NCI-H774 (cell line): ENCODE data around the gene SLC25A39.
"Not testable (repeated sequence)": the region's sequence is repeated elsewhere in the genome, so short reads cannot be mapped to it uniquely, and the experiment has no call there.

Source experiments
- DNase-seq: peaks from one replicate; lab custom pipeline; 2025; lab: John Stamatoyannopoulos, UW

SLC25A39 gene

DNA sequence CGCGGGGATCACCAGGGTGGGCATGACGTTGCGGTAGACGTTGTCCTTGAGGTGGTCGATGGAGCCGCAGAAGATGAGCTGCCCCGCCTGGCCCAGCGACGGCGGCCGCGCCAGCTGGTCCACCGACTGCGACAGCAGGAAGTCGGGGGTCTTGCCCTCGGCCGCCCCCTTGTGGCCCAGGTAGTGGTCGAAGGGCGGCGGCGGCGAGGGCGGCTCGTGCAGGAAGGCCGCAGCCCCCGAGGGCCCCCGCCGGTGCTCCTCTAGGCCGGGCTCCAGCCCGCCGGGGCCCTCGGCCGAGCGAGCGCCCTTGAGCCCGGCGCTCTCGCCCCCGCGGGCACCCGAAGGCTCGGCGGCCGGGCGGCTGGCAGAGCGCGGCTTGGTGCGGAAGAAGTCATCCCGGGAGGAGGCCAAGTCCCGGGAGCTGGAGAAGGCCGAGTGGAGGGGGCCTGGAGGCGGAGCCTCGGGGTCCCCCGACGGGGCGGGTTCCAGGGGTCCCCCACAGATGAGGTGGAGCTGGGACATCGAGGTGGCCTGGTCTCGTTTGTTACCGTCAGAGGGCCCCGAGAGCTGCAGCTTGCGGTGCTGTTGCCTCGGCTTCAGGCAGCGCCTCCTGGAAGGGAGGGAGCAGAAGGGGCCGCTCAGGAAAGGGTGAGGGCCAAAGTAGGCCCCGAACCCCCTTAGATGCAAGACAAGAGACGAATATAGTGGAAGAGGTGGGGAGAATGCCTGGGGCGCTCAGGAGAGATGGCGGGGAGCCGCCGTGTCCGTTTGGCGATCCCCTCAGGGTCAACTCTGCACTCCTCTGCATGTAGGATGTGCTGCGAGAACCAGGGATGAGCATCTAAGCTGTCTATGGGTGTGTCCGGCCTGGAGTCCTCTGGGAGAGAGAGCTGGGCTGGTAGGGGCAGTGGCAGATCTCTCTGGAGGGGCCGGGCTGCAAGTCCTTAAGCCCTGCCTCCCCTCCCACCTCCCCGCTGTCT is 30.2 kb upstream of the SLC25A39 start:
- DNase-seq: no peak

DNA sequence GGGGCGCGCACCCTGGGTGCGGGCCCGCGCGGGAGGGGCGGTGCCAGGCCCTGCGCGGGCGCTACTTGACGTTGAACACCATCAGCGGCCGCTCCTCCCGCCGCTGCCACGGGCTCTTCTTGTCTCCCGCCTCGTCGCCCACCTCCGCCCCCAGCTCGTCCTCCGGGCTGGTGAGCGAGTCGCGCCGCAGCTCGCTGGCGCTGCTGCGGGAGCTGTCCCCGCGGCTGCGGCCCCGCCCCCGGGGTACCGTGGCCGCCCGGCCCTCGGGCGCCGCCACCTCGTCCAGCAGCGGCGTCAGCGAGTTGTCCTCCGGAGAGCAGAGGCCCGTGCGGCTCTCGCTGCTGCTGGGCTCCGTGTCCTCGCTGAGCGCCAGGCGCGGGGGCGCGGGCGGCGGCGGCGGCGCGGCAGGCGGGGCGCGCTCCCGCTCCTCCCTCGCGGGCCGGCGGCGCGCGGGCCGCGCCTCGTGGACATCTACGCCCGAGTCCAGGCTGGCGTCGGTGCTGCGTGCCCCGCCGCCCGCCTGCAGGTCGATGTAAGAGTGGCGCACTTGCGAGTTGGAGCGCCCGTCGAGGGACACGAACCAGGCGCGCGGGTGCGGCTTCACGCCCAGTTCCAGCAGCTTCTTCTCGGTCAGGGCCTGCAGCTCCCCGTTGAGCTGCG is 29.2 kb upstream of the SLC25A39 start:
- no peak for DNase-seq

DNA sequence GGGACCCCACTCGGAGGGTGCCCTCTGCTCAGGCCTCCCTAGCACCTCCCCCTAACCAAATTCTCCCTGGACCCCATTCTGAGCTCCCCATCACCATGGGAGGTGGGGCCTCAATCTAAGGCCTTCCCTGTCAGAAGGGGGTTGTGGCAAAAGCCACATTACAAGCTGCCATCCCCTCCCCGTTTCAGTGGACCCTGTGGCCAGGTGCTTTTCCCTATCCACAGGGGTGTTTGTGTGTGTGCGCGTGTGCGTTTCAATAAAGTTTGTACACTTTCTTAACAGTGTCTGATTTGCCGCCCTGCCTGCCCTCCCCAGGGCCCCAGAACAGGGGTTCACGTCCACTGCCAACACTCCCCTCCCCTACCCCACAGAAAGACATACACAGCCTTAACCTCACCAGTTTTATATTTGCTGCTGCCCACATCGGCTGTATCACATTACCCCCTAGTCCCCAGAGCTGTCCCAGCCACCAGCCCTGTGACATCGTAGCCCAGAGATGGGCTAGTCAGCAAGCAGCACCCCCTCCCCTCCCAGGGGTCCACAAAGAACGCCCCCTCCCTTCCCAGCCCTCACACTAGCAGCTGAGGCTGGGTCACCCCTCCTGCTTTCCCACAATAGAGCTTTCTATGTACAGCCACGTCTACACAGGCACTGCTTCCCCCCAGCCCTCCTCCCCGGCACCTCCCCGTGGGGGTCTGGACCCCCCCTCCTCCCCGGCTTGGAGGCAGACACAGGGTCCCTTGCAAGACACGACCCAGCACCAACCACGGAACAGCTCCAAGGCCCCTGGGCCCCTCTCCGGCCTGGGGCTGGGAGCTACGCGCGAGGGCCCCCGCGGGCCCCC is 28.4 kb upstream of the SLC25A39 start:
- DNase-seq: no peak

DNA sequence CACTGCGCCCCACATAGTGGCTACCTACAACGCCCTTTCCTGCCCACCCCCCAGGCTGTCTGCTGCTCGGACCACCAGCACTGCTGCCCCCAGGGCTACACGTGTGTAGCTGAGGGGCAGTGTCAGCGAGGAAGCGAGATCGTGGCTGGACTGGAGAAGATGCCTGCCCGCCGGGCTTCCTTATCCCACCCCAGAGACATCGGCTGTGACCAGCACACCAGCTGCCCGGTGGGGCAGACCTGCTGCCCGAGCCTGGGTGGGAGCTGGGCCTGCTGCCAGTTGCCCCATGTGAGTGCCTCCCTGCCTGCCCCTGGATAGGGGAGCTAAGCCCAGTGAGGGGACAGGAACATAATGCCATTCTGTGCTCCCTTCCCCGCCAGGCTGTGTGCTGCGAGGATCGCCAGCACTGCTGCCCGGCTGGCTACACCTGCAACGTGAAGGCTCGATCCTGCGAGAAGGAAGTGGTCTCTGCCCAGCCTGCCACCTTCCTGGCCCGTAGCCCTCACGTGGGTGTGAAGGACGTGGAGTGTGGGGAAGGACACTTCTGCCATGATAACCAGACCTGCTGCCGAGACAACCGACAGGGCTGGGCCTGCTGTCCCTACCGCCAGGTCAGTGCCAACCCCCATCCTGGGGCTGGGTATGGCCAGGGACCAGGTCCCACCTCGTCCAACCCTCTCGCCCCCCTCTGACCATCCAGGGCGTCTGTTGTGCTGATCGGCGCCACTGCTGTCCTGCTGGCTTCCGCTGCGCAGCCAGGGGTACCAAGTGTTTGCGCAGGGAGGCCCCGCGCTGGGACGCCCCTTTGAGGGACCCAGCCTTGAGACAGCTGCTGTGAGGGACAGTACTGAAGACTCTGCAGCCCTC is 27.6 kb upstream of the SLC25A39 start:
- no peak for DNase-seq

DNA sequence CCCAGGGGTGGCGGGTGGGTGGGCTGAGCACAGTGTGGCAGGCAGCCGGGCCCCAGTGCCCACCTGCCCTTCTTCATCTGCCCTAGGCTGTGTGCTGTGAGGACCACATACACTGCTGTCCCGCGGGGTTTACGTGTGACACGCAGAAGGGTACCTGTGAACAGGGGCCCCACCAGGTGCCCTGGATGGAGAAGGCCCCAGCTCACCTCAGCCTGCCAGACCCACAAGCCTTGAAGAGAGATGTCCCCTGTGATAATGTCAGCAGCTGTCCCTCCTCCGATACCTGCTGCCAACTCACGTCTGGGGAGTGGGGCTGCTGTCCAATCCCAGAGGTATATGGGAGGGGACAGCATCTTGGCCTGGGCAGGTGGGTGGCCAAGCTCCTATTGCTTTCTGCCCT is 26.8 kb upstream of the SLC25A39 start:
- no peak for DNase-seq

DNA sequence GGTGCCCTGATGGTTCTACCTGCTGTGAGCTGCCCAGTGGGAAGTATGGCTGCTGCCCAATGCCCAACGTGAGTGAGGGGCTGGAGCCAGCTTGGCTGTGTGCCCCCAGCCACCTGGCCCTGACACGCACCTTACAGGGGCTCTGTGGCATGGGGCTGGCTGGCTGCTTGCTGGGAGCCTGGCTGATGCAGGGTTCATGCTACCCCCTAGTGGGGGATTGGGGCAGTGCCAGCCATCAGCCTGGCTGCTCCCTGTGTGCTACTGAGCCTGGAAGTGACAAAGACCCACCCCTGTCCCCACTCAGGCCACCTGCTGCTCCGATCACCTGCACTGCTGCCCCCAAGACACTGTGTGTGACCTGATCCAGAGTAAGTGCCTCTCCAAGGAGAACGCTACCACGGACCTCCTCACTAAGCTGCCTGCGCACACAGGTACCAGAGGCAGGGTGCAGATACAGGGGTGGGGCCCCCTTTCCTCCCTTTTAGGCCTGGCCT is 26.2 kb upstream of the SLC25A39 start:
- peak; percentile 22 for DNase-seq

DNA sequence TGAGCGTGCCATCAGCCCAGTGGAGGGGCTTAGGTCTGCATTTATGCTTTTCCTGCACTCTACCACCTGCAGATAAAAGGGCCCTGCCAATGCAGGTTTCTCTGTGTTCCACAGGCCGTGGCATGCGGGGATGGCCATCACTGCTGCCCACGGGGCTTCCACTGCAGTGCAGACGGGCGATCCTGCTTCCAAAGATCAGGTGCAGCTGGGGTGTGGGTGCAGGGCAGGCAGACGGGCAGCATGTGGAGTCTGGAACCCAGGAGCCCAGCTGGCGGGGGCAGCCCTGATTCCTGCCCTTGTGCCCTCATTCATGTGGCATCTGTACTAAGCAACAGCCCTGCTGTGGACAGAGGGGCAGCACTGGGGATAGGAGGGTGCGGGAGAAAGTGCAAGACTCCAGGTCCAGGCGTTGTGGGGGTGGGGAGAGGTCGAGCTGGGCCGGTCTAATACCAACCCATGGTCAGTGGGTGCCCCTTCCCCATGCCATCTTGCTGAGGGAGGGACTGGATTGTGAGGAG is 25.0 kb upstream of the SLC25A39 start:
- DNase-seq: no peak

DNA sequence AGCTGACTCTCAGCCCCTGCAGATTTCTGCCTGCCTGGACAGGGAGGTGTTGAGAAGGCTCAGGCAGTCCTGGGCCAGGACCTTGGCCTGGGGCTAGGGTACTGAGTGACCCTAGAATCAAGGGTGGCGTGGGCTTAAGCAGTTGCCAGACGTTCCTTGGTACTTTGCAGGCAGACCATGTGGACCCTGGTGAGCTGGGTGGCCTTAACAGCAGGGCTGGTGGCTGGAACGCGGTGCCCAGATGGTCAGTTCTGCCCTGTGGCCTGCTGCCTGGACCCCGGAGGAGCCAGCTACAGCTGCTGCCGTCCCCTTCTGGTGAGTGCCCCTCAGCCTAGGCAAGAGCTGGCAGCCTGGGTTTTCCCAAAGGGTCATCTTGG is 24.4 kb upstream of the SLC25A39 start:
- no peak for DNase-seq

DNA sequence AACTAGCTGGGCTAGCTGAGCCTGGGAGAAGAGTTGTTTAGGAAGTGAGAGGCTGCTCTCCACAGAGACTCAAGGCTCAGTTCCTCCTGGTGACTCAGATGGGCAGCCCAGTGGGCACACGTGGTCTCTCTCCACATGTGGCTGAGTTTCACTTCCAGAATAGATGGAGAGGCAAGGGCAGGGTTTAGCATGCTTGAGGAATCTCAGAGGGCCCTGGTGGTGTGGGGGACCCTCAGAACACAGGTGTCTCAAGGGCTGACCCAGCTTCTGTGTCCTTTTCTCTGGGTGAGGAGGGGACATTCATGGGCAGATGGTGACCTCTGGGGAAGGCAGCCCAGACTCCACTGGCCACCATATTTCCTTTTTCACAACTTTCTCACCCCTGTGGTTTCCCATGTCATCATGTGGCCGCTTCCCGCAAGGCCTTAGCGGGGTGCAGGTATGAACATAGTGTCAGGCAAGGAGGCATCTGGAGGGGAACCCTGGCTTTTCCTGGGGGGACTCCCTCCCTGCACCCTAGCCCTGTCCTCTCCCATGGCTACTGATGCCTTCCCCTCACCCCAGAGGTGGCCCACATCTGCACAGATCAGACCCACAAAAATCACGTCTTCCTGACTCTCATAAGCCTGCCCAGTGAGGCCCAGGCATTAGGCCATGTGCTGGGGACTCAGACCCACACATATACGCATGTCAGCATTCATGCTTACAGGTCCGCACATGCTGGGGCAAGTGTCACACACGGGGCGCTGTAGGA is 23.8 kb upstream of the SLC25A39 start:
- no peak for DNase-seq

DNA sequence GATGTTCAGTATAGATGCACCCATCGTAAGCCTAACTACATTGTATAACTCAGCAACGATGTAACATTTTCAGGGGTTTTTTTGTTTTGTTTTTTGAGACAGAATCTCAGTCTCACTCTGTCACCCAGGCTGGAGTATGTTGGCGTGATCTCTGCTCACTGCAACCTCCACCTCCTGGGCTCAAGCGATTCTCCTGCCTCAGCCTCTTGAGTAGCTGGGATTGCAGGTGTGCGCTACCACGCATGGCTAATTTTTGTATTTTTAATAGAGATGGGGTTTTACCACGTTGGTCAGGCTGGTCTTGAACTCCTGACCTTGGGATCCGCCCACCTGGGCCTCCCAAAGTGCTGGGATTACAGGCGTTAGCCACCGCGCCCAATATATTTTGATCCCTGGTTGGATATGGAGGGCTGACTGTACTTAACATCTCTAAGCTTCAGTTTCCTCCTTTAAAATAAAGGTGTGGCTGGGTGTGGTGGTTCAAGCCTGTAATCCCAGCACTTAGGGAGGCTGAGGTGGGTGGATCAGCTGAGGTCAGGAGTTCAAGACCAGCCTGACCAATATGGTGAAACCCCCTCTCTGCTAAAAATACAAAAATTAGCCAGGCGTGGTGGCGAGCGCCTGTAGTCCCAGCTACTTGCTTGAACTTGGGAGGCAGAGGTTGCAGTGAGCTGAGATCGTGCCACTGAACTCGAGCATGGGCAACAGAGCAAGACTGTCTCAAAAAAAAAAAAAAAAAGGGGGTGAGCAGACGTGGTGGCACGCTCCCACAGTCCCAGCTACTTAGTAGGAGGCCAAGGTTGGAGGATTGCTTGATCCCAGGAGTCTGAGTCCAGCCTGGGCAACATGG is 22.8 kb upstream of the SLC25A39 start:
- DNase-seq: not testable (repeated sequence)

DNA sequence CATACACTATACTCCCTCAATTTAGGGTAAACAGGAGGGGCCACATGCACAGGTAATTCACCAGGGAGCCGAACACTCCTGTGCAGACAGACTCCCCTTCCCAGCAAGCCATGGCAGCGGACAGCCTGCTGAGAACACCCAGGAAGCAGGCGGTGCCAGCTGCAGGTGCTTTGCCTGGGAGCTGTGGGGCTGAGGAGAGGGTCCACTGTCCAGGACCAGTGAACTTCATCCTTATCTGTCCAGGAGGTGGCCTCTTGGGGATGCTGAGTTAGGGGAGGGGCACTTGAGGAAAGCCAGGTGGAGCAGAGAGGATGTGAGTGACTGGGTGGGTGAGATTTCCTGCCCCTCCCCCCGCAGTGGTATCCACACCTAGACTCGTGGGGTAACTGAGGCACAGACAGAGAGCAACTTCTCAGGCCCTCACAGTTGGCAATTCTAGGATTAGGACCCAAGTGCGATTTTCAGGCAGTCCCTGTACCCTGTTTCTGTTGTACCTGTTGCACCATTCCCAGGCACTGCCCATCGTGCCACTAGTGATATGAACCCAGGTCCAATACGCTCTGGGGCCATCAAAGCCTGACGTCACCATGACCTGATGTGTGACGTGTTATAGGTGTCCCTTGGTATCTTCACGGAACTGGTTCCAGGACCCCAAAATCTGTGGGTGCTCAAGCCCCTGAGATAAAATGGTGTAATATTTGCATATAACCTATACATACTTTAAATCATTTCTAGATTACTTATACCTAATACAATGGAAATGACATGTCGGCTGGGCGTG is 21.6 kb upstream of the SLC25A39 start:
- no peak for DNase-seq

DNA sequence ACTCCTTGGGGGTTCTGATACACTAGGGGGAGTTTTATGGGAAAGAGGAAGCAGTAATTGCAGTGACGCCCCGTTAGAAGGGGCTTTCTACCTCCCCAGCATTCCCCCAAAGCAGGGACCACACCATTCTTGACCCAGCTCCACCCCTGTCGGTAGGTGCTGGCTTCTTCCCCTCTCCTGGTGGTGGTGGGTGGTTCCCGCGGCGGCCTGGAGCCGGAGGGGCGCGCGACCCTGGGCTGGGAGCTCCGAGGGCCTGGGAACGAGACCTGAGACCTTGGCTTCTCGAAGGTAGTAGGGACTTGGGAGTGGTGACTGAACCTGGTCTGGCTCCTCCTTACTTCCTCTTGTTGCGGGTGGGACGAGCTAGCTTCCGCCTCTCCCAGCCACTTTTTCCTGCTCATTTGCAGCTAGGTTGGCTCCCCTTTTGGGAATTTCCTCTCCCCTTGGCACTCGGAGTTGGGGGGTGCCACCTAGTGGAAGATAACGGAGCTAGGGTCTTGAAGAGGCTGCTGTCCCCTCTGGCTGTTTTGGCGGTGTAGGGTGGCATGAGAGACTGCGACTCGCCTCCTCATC is 20.9 kb upstream of the SLC25A39 start:
- DNase-seq: no peak

DNA sequence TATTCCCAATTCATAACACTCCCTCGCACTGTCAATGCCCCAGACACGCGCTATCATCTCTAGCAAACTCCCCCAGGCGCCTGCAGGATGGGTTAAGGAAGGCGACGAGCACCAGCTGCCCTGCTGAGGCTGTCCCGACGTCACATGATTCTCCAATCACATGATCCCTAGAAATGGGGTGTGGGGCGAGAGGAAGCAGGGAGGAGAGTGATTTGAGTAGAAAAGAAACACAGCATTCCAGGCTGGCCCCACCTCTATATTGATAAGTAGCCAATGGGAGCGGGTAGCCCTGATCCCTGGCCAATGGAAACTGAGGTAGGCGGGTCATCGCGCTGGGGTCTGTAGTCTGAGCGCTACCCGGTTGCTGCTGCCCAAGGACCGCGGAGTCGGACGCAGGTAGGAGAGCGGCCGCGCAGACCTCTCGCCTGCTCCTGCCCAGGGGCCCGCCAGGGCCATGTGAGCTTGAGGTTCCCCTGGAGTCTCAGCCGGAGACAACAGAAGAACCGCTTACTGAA is 20.4 kb upstream of the SLC25A39 start, which contains the start of gene GRN:
Gene GRN, plus strand, starts transcription at position 364 of the 515 bp plus-strand sequence. CDS start 3,863 bp downstream, outside the sequence.
- DNase-seq: peak; percentile 98

DNA sequence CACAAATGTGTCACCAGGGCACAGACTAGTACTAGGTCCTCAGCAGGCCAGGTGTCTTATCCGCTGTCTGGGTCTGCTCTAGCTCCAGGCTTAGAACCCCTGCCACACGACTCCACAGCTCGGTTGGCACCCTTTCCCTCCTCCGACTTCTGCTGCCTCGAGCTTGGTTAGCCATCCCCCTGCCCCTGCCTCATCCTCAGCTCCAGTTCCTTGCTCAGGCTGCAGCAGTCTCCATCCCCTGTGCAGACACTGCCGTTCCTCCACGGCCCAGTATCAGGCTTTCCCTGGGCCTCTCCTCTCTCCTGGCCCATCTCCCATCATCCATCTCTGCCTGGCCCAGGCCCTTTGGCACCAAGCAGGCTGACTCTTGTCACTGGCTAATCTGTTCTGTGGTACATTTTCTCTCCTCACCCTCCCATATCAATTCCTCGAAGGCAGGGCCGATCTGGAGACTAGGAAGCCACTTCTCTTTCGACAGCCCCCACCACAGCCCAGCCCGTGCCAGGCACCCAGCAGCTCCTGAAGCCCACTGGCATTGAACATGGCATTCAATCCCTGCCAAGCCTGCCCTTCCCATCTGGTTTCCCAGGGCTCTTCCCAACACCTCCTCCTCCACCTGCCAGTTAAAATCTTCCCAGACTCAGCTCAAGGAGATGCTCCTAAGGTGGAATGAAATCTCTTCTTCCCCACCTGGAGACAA is 19.0 kb upstream of the SLC25A39 start:
- DNase-seq: no peak

DNA sequence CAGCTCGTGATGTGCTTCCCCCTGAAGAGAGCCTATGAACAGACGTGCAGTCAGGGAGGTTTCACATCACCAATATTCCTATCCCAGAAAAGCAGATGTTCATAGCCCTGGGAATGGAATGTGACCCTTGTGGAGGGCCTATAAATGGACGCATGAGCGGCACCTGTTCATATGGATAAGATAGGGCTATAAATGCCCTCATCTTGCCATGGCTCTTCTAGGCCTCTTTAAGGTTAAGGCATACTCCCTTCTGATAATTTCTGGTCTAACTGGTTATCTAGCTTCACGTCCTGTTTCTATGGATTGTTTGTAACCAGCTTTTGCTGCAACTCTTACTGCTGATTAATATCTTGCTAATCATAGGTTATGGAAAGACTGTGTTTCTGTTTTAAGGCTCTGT is 15.9 kb upstream of the SLC25A39 start:
- not testable (repeated sequence) for DNase-seq

DNA sequence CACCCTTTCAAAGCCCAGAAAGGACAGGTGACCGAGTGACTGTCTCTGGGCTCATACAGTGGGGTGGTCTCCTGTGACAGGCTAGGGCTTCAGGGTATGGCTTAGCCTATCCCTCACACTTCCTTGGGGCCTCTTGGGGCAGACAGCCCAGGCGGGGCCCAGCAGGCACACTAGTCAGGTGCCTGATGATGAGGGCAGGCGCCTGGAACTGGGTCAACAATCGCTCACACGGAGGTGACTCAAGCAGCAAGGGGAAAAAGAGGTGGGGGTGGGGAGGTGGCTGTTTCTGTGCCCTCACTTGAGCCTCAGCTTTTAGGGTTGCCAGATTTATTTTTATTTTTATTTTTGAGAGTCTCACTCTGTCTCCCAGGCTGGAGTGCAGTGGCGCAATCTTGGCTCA is 14.1 kb upstream of the SLC25A39 start:
- DNase-seq: no peak

DNA sequence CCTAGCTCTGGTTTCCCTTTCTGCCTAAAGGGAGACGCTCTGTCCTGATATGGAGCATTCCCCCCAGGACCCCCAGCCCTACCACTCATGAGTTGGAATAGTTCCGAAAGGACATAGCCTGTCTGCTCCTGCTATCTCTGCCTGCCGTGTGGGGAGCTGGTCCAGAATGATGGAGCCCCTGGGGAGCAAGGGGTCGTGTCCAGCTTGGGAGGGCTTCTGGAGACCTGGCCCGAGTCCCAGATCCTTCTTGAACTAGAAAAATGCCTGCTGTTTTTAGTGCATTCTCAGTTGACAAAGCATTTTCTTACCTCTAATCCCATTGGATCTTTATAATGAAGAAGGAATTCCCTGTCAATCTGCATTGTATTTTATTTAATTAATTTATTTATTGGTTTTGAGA is 11.3 kb upstream of the SLC25A39 start:
- DNase-seq: no peak
